ENCODE data around the gene SERPINA12.

Gene SERPINA12
- total RNA-seq: 0 reads per million in 3 experiments

- no peak for DNase-seq
These were observed at the start of gene SERPINA12 for GRCh38 chr14:94509356-94509755. SERPINA12 (minus strand) TSS chr14:94509469; CDS start chr14:94498397, 11,072 bp downstream.

GRCh38 chr14:94558842-94559241 is 49.6 kb upstream of the SERPINA12 start:
- no peak for DNase-seq

- DNase-seq: no peak
These were observed 48.1 kb upstream of the SERPINA12 start for GRCh38 chr14:94557327-94557726.

GRCh38 chr14:94555991-94556390 is 46.7 kb upstream of the SERPINA12 start:
- DNase-seq: no peak

GRCh38 chr14:94550041-94550440 is 40.8 kb upstream of the SERPINA12 start:
- DNase-seq: no peak

GRCh38 chr14:94548999-94549985 is 40.0 kb upstream of the SERPINA12 start:
- DNase-seq: no peak

GRCh38 chr14:94548131-94548998 is 39.1 kb upstream of the SERPINA12 start:
- DNase-seq: no peak

- DNase-seq: no peak
These were observed 38.5 kb upstream of the SERPINA12 start for GRCh38 chr14:94547726-94548125.

GRCh38 chr14:94547151-94547680 is 37.9 kb upstream of the SERPINA12 start:
- DNase-seq: no peak

- no peak for DNase-seq
These were observed 36.0 kb upstream of the SERPINA12 start for GRCh38 chr14:94545131-94545841.

GRCh38 chr14:94544726-94545125 is 35.5 kb upstream of the SERPINA12 start:
- no peak for DNase-seq

GRCh38 chr14:94543449-94544124 is 34.3 kb upstream of the SERPINA12 start:
- DNase-seq: no peak

- no peak for DNase-seq
These were observed 33.7 kb upstream of the SERPINA12 start for GRCh38 chr14:94542811-94543440.

- DNase-seq: no peak
These were observed 33.0 kb upstream of the SERPINA12 start for GRCh38 chr14:94542111-94542810.

GRCh38 chr14:94541234-94541975 is 32.1 kb upstream of the SERPINA12 start:
- no peak for DNase-seq

- DNase-seq: no peak
These were observed 30.9 kb upstream of the SERPINA12 start for GRCh38 chr14:94540031-94540794.

GRCh38 chr14:94539181-94539580 is 29.9 kb upstream of the SERPINA12 start:
- no peak for DNase-seq

- no peak for DNase-seq
These were observed 28.9 kb upstream of the SERPINA12 start for GRCh38 chr14:94538070-94538740.
